GM12873 (cell line): ENCODE measurements around the gene TFDP1.

Experiments used
- CTCF ChIP-seq: IDR thresholded peaks from 2 replicates; pipeline ENCODE4 v1.5.1; 2012; ENCODE audit warnings: low read depth, mild to moderate bottlenecking, moderate library complexity, low read length, control low read depth; ENCODE audit not compliant: insufficient read depth; ENCODE audit errors: missing control alignments

The TFDP1 gene

GRCh38 chr13:113618455-113618854, 33.9 kb downstream of the TFDP1 start:
- no peak for TF ChIP-seq CTCF

DNA sequence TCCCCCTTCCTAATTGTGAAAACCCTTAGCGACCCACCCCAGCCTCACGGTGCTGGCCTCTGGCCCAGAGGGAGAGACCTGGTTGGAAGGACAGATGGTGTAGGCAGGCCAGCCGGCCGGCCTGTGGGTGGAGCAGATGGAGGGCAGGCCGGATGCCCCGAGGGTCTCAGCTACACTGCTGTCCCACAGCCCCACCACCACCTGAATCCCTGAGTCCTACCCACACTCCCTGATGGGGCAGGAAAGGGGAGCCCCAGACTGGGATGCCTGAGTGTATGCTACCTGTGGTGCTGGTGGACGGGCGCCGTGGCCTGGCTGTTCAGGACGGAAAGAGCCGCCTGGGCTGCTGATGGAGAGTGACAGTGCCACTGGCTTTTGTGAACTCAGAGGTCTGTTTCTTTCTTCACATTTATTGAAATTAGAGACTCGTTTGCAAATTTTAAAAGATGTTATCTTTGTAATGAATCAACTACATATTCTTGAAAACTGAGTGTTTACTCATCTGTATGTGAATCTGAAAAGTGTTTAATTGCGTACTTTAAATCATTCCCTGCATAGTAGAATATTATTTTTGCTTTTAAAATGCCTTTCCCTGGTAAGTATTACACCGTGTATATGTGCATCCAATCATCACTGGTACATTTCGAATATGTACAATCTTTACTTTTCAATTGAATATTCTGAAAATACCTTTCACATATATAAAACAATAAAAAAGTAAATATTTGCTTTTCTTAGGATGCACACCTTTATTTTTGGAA, 35.7 kb downstream of the TFDP1 start:
- TF ChIP-seq CTCF: no peak

- TF ChIP-seq CTCF: no peak
These were observed 36.5 kb downstream of the TFDP1 start for GRCh38 chr13:113621046-113621445.

DNA sequence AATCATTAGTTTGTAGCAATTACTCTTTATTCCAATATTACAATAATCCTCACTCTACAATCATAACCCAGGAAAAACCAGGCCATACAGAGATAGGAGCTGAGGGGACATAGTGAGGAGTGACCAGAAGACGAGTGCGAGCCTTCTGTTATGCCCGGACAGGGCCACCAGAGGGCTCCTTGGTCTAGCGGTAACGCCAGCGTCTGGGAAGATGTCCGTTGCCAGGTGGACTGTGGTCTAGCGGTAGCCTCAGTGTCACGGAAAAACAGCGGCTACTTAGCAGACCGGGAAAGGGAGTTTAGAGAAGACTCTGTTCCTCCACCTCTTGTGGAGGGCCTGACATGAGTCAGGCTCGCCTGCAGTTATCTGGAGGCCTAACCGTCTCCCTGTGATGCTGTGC, 36.9 kb downstream of the TFDP1 start:
- TF ChIP-seq CTCF: peak; percentile 17

DNA sequence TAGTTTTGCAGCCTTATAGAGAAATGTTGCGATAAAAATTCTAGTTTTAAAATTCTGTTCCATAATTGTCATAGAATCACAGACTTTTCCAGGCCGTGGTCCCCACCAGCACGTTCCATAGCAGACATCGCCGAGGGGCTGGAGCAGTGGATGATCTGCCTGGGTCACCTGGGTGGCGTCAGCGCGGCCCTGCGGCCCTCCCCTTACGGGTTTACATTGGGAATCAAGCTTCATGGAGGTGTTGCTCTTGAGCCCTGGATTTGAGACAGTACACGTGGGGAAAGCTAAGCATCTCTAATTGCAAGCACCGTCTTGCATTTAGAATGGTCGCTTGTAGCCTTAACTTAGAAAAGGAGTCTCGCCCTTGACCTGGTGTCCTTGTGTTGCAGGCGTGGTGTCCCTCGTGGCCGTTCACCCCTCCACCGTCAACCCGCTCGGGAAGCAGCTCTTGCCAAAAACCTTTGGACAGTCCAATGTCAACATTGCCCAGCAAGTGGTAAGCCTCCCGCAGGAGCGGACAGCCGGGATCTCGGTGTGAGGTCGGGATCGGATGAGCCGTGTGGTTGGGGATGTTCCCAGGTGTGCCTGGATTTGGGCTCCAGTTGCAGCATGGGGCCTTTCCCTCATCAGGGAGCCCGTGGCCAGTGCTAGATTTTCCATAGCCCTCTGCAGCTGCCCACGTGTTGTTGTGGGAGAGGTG, 38.4 kb downstream of the TFDP1 start:
- TF ChIP-seq CTCF: no peak

DNA sequence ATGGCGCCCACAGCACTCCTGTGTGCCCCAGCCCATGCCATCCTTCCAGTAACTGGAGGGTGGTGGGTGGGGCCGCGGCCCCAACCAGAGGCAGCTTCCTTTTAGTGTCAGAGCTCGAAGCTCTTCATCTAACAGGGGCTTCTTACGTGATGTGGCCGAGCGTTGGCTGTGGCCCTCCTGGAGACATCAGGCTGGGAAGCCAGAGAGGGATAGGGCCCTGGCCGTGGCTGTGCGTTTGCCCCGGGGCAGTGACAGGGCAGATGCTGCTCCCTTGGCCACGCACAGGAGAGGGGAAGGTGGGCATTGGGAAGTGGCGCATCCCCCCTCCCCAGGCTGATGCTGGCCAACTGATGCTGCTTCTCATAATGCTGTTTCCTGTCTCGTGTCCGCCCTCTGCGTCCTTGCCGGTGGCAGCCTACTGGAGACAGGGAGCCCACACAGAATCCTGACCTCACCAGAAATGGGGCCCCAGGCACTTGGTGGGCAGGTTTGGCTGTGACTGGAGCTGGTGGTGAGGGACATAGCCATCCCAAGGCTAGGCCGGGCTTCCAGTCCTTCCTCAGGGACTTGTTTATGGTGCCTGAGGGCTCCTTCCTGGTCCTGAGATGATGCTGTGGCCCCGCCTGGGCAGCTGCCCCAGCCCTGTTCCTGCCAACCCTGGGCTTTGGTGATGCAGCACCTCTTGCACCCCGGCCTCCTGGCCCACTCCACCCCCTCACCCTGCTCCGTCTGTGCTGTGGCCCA, 39.1 kb downstream of the TFDP1 start:
- no peak for TF ChIP-seq CTCF

DNA sequence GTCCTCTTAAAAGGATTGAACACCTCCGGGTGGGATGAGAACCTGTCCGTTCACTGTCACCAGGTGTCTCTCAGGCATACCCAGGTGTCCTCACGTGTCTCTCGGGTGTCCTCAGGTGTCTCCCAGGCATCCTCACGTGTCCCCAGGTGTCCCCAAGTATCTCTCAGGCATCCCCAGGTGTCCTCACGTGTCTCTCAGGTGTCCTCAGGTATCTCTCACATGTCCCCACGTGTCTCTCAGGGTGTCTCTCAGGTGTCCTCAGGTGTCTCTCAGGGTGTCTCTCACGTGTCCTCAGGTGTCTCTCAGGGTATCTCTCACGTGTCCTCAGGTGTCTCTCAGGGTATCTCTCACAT, 39.7 kb downstream of the TFDP1 start:
- no peak for TF ChIP-seq CTCF
